HepG2 (cell line): ENCODE measurements around the gene CDK5R1. TPM values are rescaled to one million over a fixed set of nuclear protein-coding genes. Genes with fewer than 3 reads are reported as not detected.

Experiments used
- ATAC-seq: fragments of 200-7000 bp; cut with Tn5 transposase; 3 replicates; pipeline ENCODE4 v1.9.1; 2020; ENCODE audit warnings: mild to moderate bottlenecking, moderate library complexity
- BruUV-seq: library from RNA; stranded (reverse); fragments of 400-500 nt; replicated peaks from 2 replicates; lab custom pipeline; 2021; lab: Mats Ljungman, UMichigan
- CTCF ChIA-PET: fragments of 300-600 bp; formaldehyde crosslinking; extraction: SDS; loops from one replicate; lab custom pipeline; 2021; ENCODE audit warnings: low total read pairs, inconsistent platforms, low intra/inter-chr PET ratio; lab: Yijun Ruan, JAX
- POLR2A ChIA-PET: fragments of 350-600 bp; sonication (Branson Sonifier 250); formaldehyde crosslinking; loops from one replicate; lab custom pipeline; 2020; ENCODE audit warnings: antibody characterized with exemption, inconsistent platforms; lab: Yijun Ruan, JAX
- DNase-seq: peaks from one replicate; pipeline ENCODE4 v3.0.0-alpha.2; 2015; ENCODE audit warnings: low spot score
- FAIRE-seq: peaks from 3 replicates; lab custom pipeline; 2011; peaks lifted over from hg19 to GRCh38; lab: Jason Lieb, UNC
- H2AFZ ChIP-seq: one replicate; pipeline ENCODE4 v1.6.1; 2011; ENCODE audit warnings: low read length, inconsistent platforms
- H3K27ac ChIP-seq: fragments of 300-600 bp; 3 replicates; pipeline ENCODE4 v1.8.0; 2011; ENCODE audit warnings: mixed run types, mild to moderate bottlenecking, mixed read lengths, low read length, inconsistent platforms; ENCODE audit not compliant: insufficient read depth; ENCODE audit errors: extremely low read length
- H3K27me3 ChIP-seq, 2 experiments: fragments of 200-600 bp in 1 of 2; 2 replicates in 1 of 2; 3 replicates in 1 of 2; pipeline versions ENCODE4 v1.6.0 to v1.8.0; 2011; ENCODE audit warnings: low read length in 2 of 2, mild to moderate bottlenecking in 2 of 2, moderate library complexity in 2 of 2, inconsistent platforms in 1 of 2; ENCODE audit not compliant: insufficient read depth in 2 of 2, control insufficient read depth in 1 of 2
- H3K36me3 ChIP-seq, 2 experiments: fragments of 200-600 bp in 1 of 2; replicated peaks in 1 of 2; 2 replicates in 1 of 2; 3 replicates in 1 of 2; pipeline versions ENCODE4 v1.5.1 to v1.8.0; 2011; ENCODE audit warnings: low read length in 2 of 2, inconsistent platforms in 1 of 2; ENCODE audit not compliant: insufficient read depth in 2 of 2, control insufficient read depth in 1 of 2
- H3K4me1 ChIP-seq: 2 replicates; pipeline ENCODE4 v1.5.1; 2012; ENCODE audit warnings: low read length, inconsistent platforms; ENCODE audit not compliant: insufficient read depth
- H3K4me2 ChIP-seq: 2 replicates; pipeline ENCODE4 v1.6.0; 2011; ENCODE audit warnings: low read depth, low read length, inconsistent platforms
- H3K4me3 ChIP-seq, 3 experiments: fragments of 200-600 bp in 1 of 3; sonication (generic), shearing (Covaris generic) in 1 of 3; replicated peaks in 1 of 3; 2 replicates each; pipeline ENCODE4 v1.5.1; 2011 to 2016; ENCODE audit warnings: low read length in 3 of 3, inconsistent platforms in 2 of 3, low read depth in 2 of 3, mild to moderate bottlenecking in 2 of 3, control low read depth in 1 of 3, mixed read lengths in 1 of 3; ENCODE audit not compliant: insufficient read depth in 1 of 3
- H3K79me2 ChIP-seq: one replicate; pipeline ENCODE4 v1.6.1; 2011; ENCODE audit warnings: low read length, inconsistent platforms; ENCODE audit not compliant: insufficient read depth
- H3K9ac ChIP-seq: 2 replicates; pipeline ENCODE4 v1.6.0; 2011; ENCODE audit warnings: mild to moderate bottlenecking, low read depth, low read length, inconsistent platforms; ENCODE audit not compliant: insufficient read depth
- H3K9me3 ChIP-seq: 2 replicates; pipeline ENCODE4 v1.5.1; 2012; ENCODE audit warnings: mild to moderate bottlenecking, low read length
- H4K20me1 ChIP-seq: 2 replicates; pipeline ENCODE4 v1.6.0; 2011; ENCODE audit warnings: inconsistent platforms, mild to moderate bottlenecking, low read length, moderate library complexity; ENCODE audit not compliant: insufficient read depth
- AGO2 ChIP-seq: fragments of 200-400 bp; formaldehyde crosslinking; optimal IDR thresholded peaks from 2 replicates; pipeline ENCODE3; 2017; ENCODE audit warnings: mild to moderate bottlenecking, low read depth, low read length, moderate library complexity
- POLR2AphosphoS2 ChIP-seq: IDR thresholded peaks from 2 replicates; pipeline ENCODE4 v1.6.1; 2011; ENCODE audit warnings: low read depth, low read length, improper control_type of control experiment
- POLR2G ChIP-seq: fragments of 200-400 bp; formaldehyde crosslinking; IDR thresholded peaks from 2 replicates; pipeline ENCODE4 v1.6.1; 2018; ENCODE audit warnings: mild to moderate bottlenecking, low read depth, low read length, moderate library complexity
- ZKSCAN1 ChIP-seq: fragments of 150-350 bp; IDR thresholded peaks from 2 replicates; pipeline ENCODE4 v1.6.1; 2014; ENCODE audit warnings: low read length
- ZNF619 ChIP-seq: sonication (generic); formaldehyde crosslinking; IDR thresholded peaks from 2 replicates; pipeline ENCODE4 v1.4.0; 2020; ENCODE audit warnings: mild to moderate bottlenecking, missing genetic modification reagents
- ZNF687 ChIP-seq: sonication (generic); formaldehyde crosslinking; IDR thresholded peaks from 2 replicates; pipeline ENCODE4 v1.5.1; 2020; ENCODE audit warnings: mild to moderate bottlenecking, missing genetic modification reagents, moderate library complexity
- ZNF878 ChIP-seq: sonication (generic); formaldehyde crosslinking; IDR thresholded peaks from 2 replicates; pipeline ENCODE4 v1.8.1; 2023; ENCODE audit warnings: mild to moderate bottlenecking, missing genetic modification reagents, moderate library complexity
- WGBS: methylation state at CpG from one replicate; pipeline ENCODE4 v1.1.6; 2017; ENCODE audit warnings: low lambda C conversion rate; 5-methylcytosine and 5-hydroxymethylcytosine counted together
- in situ Hi-C: cut with HindIII; loops from 2 replicates; pipeline ENCODE4 v1.10.0; 2017; ENCODE audit warnings: low pct_unique_long_range_greater_than_20kb; ENCODE audit not compliant: extremely low pct_ligation_motif_present
- intact Hi-C: fragments of 100-400 bp; cut with micrococcal nuclease; formaldehyde crosslinking; loops from one replicate; pipeline ENCODE4 v1.10.0; 2022; ENCODE audit not compliant: unreplicated experiment
- polyA plus RNA-seq, 8 experiments: library from polyadenylated mRNA; depleted of rRNA in 3 of 8; stranded (reverse) in 7 of 8; unstranded in 1 of 8; fragments of >200 nt; fragmentation: Illumina TruSeq in 4 of 8; extraction: Trizol in 4 of 8; gene quantifications; 2 replicates each; pipeline versions ENCODE4 v1.2.1 to v1.2.3, GENCODE V29; 2011 to 2016; ENCODE audit warnings: low read depth in 4 of 8, missing spikeins in 1 of 8, mixed read lengths in 1 of 8; ENCODE audit not compliant: insufficient read depth in 1 of 8
- total RNA-seq, 5 experiments: library from RNA; depleted of rRNA; stranded (reverse); fragments of >200 nt; fragmentation: Illumina TruSeq; extraction: Trizol; gene quantifications; 2 replicates each; pipeline ENCODE4 v1.2.3, GENCODE V29; 2016; ENCODE audit warnings: low read depth in 1 of 5

The CDK5R1 gene
- total and polyA plus RNA-seq, 2 of the 13 experiments (the other 11 are each of a cell fraction or from before 2014, with no cell fraction given) = 1.1 to 3.9 TPM

GRCh38 chr17:32483451-32484019, 3.3 kb upstream of the CDK5R1 start (continued):
- TF ChIP-seq ZNF687 (CRISPR knock-in tag) (peak; percentile 39), ZKSCAN1 (no peak), ZNF619 (CRISPR knock-in tag) (no peak), POLR2AphosphoS2 (0 out of 2 replicates have a peak, but pooled peaks have one; percentile 38)

- CTCF ChIA-PET = no interaction called here
- in situ Hi-C loops = loop anchor here (10.0 kb wide), 1 partner anchor 271 kb away; no protein-coding TSS in a partner anchor
These were observed 2.7 kb upstream of the CDK5R1 start for GRCh38 chr17:32484041-32484461.

More at GRCh38 chr17:32484041-32484461, 2.7 kb upstream of the CDK5R1 start:
- Histone ChIP-seq H3K9me3 (no peaks in the 10 kb centered on the region), H3K79me2 (no peaks in the 10 kb centered on the region), H3K4me3 (no peak overlapping the region), H3K4me2 (no peak overlapping the region), H3K4me1 (peaks cover 34% of the 10 kb centered on the region), H3K27me3 (no peaks in the 10 kb centered on the region), H2AFZ (no peak overlapping the region), H3K36me3 (peaks cover 12 to 32% of the 10 kb centered on the region in 2 experiments; a peak in 4 of 5 replicates), H4K20me1 (no peaks in the 10 kb centered on the region), H3K27ac (no peak overlapping the region), H3K9ac (no peak overlapping the region)
- DNase-seq = no peak
- intact Hi-C loops = loop anchor here (5.0 kb wide), 1 partner anchor 273 kb away; no protein-coding TSS in a partner anchor
- no peak for TF ChIP-seq ZNF878 (CRISPR knock-in tag)
- peak; percentile 48 for TF ChIP-seq POLR2G
- peak; percentile 50 for TF ChIP-seq AGO2
- 95% methylated on average over 4 of the region's 4 CpGs for WGBS
- no peak for ATAC-seq
- POLR2A ChIA-PET = no interaction called here
- no peak for FAIRE-seq
- BruUV-seq = no TSS peak
